Erythroblast (primary cell): ENCODE measurements around the gene CCDC102A.

ENCODE experiments used
- GATA1 ChIP-seq: IDR thresholded peaks from 2 replicates; pipeline ENCODE4 v1.6.1; 2011; ENCODE audit warnings: low read depth, mild to moderate bottlenecking, control low read depth, low read length, moderate library complexity
- POLR2A ChIP-seq: IDR thresholded peaks from 2 replicates; pipeline ENCODE4 v1.6.1; 2011; ENCODE audit warnings: mild to moderate bottlenecking, low read length

- TF ChIP-seq POLR2A (no peak), GATA1 (no peak)
Observed at GRCh38 chr16:57479976-57480753, 56.2 kb downstream of the CCDC102A start.
